HG03159 (cell line): ENCODE data around the gene CIROP.

ENCODE experiments used
- ATAC-seq: cut with Tn5 transposase; IDR thresholded peaks from one replicate; pipeline ENCODE4 v1.9.1; 2021; ENCODE audit warnings: mild to moderate bottlenecking, moderate library complexity; ENCODE audit not compliant: unreplicated experiment

CIROP gene

DNA sequence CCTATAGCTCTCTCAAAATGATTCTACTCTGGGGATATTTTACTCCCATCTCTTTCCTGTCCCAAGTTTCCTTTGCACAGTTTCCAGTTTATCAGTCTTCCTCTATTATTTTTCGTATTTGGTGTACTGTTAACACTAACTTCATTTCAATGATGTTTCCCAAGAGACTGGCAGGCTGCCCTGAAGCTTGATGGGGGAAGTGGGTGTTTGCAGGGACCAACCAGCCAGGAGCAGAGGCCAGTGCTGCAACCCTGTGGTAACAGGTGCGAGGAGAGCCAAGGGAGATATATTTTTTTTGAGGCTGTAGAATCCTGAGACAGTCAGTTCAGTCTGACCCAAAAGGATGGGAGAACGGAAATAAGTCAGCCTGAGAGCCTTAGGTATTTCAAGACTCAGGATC, 26.1 kb upstream of the CIROP start:
- ATAC-seq: no peak

DNA sequence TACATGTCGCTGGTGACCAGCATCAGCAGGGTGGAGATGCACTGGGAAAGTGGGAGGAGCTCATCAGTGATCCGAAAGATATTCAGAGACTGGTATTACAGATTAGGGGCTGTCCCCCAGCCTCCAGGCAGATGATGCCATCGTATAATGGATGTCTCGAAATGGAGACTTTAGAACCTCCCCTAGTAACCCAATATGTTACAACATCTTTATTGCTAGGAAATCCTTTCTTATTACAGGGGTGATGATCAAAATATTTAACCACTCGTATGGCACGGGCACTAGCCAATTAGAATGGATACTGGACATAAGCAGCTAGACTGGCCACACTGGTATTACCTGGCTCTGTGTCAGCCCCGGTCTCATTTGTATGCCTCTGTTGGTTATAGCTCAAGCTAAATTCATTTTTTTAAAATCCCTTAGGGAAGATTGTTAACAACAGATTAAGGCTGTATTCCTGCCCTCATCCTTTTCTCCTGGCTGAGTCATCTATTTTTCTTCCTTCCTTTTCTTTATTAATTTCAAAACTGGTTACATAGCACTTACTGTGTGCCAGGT, 25.0 kb upstream of the CIROP start:
- ATAC-seq: no peak

DNA sequence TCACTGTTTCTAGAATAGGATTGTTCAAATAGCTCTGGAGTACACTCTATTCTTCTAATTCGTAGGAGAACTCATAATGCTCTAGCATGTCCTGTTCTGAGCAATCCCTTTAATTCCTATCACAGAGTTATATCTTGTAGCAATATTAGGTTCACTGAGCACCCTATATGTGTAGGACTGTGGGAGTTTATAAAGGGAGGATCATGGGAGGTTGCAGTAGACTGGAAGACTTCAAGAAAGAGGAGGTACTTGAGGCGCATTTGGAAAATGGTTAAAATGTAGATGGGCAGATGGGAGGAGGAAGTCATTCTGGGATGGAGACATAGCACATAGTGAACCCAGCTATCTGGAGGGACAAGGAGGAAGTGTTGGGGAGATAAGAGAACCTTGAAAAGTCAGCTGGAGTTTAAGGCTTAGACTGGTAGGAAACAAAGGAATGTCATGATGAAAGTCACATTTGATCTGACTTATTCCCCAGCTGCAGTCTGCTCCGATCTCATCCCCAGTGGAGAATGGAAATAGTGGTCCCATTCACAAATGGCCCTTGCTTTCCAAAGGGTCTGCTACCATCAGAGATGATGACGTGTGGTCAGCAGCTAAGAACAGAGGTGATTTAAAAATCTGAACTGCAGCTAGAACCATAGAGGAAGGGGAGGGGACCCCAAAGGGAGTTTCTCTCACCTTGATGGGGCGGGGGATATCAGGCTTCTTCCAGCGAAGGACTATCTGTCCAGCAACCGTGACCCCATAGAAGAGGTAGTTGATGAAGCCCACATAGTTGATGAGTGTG, 24.4 kb upstream of the CIROP start:
- ATAC-seq: no peak

DNA sequence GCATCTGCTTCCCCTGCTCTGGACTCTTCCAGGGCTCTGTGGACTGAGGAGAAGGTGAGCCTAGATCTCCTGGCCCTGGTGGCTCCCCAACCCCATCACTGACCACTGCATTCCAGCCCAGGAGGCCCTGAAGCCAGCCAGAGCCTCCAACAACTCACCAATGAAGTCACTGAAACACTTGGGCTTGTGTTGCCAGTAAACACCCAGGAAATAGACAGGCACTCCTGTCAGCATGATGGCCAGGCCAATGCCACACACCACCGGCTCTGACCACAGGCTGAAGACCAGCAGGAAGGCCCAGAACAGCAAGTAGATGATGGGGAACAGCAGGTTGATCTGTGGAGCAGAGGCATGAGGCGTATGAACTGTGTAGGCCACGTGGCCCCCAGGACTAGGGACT, 23.1 kb upstream of the CIROP start:
- no peak for ATAC-seq

DNA sequence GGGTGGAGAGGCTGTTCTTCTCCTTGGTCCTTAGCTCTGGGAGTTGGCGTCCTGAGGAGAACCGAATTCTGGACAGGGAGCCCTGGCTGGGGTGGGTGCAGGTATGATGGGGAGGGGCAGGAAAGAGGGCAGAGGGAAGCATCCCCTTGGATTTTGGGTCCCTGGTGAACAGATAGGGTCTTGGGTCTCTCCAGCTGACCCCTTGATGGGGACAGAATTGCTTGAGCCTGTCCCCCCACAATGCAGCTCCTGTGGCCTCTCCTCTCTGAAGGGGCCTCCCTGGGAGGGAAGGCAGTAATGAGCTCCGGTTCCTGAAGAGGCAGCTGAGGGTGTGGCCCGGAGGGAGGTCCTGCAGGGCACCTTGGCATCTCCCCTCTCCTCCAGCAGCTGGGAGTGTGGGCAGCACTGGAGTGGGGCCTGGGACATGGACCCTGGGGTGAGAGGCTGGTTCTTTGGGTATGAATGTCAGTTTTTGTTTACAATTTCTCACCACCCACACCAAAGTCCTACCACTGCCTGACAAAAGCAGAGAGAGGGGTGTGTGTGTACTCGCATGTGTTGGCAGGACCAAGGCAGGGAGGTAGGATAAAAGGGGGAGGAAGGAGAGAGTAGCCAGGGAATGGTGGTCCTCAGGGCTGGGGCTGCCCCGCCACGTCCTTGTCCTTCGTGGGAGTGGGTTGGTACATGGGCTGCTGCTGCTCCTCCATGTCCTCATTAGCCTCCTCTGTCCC, 21.9 kb upstream of the CIROP start:
- ATAC-seq: no peak

DNA sequence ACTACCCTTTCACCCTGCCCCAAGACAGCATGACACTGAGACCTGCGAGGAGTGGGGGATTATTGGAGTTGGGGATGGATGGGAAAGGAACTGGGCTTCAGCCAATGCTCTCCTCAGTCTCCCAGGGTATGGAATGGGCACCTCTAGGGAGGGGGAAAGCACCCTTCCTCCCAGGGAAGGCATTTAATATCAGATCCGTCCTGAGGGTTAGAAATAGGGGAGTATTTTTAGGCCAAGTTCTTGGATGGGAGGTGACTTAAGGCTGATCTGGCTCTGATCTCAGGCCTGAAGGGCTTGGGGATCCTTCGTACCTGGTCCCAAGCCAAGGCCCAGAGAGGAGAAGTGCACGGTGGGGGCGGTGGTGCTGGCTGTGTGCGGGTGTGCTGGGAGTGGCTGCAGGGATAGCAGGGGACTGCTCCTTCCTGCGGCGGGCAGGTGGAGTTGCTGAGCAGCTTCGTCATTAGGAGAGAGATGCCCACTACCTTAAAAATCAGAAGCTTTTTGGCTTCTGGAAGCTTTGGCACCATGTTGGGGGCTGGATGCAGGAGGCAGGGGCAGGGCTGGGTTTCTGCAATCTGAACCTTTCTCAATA, 21.2 kb upstream of the CIROP start:
- ATAC-seq: no peak

DNA sequence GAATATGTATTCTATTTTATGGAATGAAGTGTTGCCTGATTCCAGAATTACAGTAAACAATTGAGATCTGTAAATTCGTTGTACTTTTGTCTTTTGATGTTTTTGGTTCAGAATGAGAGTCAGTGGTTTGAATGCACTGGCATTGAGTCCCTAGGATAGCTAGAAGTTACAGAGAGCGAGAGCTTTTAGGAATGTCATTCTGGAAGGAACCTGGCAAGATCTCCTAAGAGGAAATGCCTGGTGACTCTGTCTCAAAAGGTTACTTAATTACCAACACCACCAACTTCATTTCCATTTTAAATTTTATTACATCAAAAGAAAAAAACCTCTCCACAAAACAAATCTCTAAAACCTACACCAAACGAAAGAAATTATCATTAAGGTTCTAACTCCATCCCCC, 20.2 kb upstream of the CIROP start:
- ATAC-seq: no peak

DNA sequence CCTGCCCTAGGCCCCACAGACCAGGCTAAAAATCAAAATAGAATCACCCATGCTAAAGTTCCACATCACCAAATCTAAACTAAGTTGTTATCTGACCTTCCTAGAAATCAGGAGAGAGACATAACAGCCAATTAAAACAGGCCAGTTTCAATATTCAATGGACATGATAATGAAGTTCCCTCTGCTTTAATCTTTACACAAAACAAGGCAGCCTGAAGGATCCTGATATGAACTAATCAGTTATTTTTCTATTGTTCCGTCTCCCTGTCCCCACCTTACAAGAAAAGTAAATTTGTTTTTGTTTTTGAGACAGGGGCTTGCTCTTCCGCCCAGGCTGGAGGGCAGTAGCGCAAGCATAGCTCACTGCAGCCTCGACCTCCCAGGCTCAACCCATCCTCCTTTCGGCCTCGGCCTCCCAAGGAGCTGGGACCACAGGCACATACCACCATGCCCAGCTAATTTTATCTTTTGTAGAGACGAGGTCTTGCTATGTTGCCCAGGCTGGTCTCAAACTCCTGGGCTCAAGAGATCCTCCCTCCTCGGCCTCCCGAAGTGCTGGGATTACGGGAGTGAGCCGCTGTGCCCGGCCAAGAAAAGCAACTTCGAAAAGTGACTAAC, 19.7 kb upstream of the CIROP start:
- no peak for ATAC-seq

DNA sequence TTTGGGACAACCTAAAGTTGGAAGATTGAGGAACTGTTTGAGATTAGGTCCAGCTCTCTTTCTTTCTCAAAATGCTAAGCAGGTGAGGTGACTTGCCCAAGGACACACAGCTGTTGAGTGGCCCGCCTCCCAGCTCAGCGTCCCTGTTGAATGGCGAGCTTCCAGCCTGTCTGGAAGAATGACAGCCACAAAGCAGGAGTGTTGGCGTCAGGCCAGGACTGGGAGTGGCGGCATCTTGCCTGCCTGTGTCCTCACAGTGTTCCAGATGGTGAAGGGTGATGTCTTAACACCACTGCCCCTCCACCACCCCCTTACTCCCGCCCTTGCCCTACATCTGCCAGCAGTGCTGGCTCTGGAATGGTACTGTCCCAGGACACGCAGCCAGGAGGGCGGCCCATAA, 18.6 kb upstream of the CIROP start:
- ATAC-seq: no peak

DNA sequence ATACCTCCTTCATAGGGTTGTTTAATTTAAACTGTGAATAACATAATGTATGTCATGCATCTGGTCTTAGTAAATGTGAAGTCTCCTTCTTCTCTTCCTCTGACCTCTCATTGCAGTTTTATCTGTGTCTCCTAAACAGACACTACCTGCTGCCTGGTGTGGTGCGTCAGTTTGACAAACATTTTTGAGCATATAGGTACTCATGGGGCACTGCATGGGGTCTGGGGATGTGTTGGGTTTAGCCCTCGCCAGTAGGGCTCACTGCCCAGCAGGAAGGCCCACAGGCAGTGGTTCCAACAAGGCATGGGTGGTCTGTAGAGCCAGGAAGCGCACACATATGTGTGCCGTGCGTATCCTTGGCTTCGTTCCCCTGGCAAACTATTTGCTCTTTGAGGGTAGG, 17.3 kb upstream of the CIROP start:
- no peak for ATAC-seq

DNA sequence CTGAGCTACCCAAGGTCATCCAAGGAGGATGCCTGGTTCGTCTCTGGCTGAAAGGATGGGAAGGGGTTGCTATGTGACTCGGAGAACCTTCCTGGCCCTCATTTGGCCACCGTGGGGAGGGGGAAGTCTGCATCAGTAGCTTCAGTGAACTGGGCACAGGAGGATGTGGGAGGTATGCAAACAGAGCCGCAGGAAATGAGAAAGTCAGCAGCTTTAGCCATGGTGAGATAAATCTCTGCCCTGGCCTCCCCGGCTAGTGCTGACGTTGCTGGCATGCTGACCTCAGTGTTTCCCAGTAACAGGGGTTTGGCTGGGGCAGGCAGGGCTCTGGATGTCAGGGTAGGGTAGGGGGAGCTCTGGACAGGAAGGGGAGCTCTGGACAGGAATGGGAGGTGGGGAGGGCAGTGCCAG, 16.6 kb upstream of the CIROP start:
- peak; percentile 40 for ATAC-seq

DNA sequence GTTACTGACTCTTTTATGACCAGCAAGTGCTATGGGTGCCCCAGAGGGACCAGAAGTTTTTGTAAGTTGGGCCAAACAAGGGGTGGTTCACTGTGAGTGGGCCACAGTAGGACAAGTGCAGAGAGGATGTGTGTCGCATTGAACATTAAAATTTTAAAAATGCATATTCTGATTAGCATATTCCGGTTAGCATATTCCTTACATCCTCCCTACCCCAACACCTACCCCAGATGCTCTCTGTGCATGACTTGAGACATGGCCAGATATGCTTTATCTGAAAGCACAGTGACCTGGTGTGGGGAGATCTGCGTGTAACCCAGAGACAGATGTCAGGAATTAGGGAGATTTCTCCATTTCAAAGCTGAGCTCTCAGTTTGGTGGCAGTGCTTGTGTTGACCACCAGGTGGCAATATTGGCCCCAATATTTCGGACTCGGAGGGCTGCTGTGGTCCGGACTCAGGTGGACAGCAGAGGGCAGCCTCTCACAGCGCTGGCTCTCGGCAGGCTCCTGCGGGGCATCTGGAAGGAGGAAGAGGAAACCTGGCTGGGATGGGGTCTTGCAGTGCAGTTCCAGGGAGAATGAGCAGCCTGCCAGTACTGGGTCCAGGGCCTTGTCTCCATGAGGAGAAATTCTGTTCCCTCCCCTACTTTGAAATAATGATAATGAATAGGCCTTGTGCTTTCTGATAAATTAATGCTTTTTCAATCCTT, 15.9 kb upstream of the CIROP start:
- peak; percentile 64 for ATAC-seq

DNA sequence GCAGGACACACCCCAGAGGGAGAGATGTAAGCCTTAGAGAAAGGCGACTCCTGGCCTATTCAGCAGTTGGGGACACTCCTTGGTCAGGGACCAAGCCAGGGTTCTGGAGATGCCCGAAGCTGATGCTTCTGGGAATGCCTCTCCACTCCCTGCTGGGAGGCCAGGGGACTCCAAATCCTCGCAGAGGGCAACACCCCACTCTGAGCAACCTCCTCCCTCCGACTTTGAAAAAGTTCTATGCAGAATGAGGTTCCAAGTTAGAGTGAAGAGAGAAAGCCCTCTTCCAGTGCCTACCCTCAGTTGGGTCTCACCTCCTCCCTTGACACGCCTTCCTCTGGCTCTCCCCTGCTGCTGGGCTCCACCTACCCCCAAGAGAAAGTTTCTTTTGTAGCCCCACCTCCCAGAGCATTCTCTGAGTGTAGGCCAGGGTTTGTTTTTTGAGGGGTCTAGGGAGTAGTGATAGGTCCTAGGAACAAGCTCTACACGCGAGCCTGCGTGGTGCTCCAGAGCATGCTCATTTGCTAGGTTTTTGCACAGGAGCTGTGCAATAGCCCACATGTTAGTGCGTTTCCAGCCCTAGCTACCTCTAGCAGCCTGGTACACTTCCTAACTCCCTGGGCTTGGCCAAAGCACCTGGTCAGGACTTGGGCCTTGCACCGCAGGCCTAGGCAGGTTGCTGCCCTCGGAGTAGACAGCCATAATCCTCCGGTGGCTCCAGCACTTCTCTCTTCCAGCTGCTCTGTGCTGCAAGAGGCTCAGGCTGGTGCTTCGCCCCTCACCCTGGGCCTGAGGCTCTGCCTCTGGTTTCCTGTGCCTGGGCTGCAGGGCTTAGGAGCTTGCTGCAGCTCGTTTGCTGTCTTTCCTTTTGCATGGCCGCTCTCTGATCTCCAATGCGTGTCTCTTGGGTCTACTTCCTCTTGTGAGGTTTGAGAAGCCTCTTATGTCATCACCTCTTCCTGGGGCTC, 14.9 kb upstream of the CIROP start:
- no peak for ATAC-seq

DNA sequence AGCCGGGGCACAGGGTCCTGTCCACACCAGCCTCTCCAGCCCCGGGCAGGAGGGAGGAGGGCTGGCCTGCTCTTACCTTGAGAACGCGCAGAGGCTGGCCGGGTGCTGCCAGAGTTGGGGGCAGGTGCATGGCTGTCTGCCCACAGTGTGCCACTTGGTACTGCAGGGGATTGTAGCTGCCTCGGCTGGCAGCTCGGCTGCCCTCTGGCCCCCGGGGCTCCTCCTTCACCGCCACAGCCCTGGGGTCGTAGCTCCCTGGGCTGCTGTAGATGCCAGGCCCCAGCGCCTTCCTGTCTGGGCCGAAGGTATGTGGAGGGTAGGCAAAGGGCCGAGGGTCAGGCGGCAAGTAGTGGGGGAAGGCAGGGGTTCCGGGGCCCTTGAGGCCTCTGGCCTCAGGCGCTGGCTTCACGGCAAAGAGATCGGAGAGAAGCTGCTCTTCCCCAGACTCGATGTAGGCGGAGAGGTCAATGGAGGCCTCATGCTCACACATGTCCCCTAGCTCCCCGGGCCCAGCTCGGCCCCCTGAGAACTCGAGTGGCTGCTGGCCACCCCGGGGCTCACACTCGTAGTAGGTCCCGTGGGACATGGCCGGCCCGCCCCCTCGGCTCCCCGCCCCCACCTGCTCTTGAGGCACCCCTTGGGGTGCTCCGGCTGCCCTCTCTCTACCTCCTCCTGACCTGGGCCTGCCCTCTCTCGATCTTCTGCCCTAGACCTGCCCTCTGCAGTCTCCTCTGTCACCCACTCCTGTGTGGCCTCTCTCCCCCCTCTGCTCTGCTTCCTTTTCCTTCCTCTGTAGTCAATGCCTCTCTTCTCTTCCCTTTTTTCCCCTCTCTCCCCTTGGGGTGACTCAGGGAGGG, 13.9 kb upstream of the CIROP start, which contains the start of gene CEBPE:
Gene CEBPE, minus strand, starts transcription at position 750 of the 857 bp plus-strand sequence. Its CDS starts 164 bp downstream, at position 586.
- ATAC-seq: no peak

DNA sequence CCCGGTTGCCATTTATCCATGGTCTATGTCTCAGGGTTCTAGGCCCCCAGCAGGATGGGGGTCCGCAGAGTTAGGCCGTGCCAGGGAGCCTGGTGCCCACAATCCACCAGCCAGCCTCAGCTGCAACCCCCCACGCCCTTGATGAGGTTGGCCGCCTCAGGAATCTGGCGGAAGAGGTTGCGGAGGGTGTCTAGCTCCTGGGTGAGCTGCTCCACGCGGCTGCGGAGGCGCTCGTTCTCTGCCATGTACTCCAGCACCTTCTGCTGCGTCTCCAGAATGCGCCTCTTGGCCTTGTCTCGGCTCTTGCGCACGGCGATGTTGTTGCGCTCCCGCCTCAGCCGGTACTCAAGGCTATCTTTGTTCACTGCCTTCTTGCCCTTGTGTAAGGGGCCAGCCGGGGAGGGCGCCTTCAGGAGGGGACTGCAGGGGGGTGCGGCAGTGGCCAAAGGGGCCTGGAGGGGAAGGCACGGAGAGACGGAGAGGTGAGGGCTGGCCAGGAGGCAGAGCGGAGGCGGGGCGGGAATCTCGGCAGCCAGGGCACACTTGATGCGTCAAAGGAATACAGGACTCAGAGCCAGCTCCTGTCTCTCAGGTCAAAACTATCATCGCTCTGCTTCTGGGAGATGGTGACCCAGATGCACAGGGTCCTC, 12.7 kb upstream of the CIROP start:
- no peak for ATAC-seq

DNA sequence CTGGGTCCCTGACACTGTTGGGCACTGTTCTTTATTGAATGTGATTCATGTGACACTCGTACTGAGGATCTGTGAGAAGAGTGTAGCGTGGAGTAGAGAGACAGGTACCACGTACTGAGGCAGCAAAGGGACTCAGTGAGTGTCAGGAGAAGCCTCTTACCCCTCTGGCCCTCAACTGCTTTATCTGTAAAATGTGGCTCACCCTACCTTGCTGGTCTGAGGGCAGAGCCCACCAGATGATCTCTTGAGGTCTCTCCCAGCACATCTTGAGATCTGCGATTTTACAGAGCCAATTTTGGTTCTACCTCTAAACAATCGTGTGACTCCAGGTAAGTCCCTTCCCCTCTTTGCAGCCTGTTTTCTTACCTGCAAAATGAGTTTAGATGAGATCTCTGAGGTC, 11.1 kb upstream of the CIROP start:
- ATAC-seq: no peak

DNA sequence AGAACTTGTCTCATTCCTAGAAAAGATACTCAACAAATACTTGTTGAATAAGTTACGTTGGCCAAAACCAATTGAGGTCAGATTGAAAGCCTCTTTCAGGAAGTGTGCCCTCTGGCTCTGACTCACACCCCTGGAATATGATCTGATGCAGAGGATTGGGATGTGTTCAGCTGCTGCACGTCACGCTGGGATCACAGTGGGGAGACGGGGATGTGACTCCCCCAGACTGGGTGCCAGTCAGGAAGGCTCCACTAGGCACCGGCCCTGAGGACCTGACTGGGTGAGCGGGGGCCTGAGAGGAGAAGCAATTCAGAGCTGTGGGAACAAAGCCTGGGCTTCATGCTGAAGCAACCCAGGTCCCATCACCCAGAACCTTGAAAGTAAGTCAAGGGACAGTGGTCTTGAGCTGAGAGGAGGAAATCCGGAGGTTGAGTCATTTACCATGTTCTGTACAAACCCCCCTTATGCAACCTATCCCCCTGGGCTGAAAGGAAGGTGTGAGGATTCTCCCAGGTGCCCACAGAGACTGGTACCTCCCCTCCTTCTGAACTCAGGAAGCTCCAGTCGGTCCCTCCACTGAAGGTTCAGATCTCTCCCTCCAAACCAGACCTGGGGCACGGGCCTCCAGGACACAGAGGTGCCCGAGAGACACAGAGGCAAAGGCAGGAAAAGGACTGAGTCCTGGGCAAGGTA, 10.4 kb upstream of the CIROP start:
- ATAC-seq: no peak

DNA sequence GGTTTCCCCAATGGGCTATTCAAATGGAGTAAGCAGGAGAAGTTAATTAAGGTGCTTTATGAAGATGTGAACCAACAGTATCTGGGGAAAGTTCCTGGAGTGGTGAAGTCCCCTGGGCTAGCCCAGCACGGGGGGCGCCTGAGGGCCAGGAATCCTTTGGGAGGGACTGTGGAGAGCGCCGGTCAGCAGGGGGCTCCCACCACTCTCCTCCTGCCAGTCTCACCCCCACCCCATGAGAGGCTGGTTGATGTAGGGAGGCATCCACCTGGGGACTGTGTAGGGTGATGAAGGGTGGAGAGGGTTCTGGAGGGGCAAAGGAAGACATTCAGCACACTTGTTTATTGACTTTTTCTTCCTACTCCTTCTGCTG, 9.9 kb upstream of the CIROP start:
- ATAC-seq: no peak
